Left kidney (tissue), 2 donors: ENCODE results near the gene LMBR1. TPM values are rescaled to one million over a fixed set of nuclear protein-coding genes. Genes with fewer than 3 reads are reported as not detected.
"Not testable (repeated sequence)": the region's sequence is repeated elsewhere in the genome, so short reads cannot be mapped to it uniquely, and the experiment has no call there.

Source experiments
- DNase-seq: peaks from one replicate; pipeline ENCODE4 v3.0.0-alpha.2; 2013
- polyA plus RNA-seq: library from polyadenylated mRNA; unstranded; fragments of 120-200 nt; gene quantifications from one replicate; pipeline ENCODE4 v1.2.1, GENCODE V29; 2013; ENCODE audit not compliant: insufficient read length

LMBR1 gene
- polyA plus RNA-seq, 1 donor: 49.8 TPM

DNA sequence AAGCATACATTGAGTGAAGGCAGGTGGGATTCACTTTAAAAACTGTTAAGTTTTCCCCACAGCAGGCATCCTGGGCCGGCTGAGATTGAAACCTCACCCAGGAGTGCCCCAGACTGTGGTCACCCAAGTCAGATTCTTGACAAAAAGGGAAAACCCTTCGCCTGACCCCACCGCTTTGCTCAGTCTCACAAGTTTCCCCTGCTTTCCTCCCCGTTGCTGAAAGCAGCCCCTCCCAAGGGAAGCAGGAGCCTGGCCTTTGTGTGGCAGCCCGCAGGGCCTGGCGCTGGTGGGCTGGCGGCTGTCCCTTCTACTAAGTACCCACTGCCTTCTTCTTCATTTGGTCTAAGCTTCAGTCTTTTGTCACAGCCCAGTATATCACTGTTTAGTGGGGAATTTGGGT, 236.4 kb downstream of the LMBR1 start:
- DNase-seq: no peak

DNA sequence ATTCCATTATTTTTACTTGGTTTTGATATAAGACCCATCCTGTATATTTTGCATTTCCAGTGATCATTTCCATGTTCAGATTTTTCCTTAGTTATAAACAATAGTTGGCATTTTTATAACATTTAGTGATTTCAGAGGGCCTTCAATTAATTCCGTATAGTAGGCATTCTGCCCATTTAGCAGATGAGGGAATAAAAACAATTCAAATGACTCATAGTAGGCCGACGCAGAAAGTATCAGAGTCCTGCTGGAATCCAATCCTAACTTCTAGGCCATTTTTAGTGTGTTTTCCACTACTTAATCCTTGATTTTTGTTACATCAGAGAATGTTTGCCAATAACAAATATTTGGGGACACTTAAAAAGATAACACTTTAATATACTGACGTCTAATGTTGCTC, 237.0 kb downstream of the LMBR1 start:
- DNase-seq: no peak

DNA sequence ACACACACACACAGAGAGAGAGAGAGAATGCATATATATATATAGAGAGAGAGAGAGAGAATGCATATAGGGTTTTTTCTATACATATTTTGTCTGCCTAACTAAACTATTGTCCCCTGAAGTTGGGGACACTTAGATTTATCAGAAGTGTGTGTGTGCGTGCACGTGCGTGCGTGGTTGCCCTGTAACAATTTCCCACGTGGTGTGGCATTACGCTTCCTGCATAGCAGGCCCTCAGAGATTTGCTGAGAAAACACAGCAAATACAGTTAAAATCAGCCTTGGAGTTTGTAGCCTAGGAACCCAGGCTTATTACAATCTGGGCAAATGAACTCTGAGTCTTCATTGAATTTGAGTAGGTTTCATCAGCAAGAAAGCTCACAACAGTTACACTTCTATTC, 237.7 kb downstream of the LMBR1 start:
- DNase-seq: no peak

DNA sequence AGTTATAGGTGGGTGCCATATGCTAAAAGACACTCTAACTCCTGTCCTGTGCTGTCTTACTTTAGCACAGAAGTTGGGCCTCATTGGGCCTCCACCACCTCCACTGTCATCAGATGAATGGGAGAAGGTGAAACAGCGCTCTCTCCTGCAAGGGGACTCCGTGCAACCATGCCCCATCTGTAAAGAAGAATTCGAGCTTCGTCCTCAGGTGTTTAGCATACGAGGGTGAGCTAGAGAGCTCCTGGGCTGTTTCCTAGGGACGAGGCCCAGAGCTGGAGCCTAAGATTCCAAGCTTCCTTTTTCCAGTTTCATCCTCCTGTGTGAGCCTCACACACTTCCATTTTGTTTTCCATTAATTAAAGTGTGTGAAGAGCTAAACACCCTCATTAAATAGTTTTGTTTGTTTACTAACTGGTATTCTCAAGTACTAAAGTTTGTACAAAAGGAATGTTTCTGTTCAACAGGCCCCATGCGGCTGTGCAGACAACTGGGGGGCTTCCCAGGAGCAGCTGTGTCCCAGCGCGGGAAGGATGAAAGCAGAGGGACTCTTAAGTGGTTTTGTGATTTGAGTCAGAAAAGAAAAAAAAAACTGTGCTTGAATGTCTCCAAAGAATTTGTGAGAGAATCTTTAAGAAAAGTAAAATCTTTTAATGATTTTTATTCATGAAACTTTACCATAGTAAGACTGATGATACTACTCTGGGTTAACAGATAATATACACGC, 238.3 kb downstream of the LMBR1 start:
- no peak for DNase-seq

DNA sequence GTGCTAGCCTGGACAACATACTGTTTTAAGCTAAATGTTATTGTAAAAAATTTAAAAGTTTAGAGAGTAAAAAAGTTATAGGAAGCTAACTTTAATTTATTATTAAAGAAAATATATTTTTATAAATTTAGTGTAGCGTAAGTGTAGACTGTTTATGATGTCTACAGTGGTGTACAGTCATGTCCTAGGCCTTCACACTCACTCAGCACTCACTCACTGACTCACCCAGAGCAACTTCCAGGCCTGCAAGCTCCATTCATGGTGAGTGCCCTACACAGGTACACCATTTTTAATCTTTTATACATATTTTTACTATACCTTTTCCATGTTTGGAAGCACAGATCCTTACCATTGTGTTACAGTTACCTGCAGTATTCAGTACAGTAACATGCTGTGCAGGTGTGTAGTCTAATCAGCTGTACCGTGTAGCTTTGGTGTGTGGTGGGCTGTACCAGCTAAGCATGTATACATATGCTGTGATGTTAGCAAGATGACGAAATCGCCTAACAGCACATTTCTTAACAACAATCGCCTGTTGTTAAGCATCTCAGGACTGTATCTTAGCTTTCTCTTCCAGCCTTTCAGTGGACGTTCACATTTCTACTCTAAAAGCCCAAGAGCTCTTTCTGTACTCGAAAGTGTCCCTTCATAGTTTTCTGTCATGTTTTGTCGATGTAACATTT, 240.0 kb downstream of the LMBR1 start:
- no peak for DNase-seq

DNA sequence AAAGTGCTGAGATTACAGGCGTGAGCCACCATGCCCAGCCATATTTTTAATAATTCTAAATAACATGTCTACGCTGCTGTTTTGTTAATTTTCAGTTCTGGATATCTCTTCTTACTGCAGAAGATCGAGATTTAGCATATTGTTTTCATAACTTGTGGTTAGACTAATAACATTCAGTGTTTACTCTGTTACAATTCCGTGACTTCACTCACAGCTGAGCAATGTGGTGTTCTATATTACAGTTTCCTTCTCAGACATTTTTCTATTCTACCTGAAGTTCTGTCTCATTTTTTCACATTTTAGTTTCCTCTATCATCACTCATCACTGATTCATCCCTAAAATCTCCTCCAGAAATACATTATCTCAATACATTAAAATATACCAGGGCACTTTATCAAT, 241.5 kb downstream of the LMBR1 start:
- no peak for DNase-seq

DNA sequence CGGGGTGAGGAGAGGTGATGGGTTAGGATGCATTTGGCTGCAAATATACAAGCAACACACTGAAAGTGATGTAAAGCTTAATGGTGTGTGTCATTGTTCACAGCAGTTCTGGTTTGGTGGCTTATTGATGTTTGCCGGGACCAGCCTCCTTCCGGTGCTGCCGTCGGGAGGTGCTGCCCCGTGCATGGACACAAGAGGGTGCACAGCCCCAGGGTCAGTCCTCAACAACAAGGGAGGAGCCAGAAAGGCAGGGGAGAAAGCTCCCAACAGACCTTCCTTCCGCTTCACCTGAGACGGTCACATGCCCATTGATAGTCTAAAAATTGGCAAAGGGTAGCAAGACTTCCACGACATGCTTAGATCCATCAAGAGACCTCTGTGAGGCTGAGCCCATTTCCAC, 242.9 kb downstream of the LMBR1 start:
- peak; percentile 33 for DNase-seq

DNA sequence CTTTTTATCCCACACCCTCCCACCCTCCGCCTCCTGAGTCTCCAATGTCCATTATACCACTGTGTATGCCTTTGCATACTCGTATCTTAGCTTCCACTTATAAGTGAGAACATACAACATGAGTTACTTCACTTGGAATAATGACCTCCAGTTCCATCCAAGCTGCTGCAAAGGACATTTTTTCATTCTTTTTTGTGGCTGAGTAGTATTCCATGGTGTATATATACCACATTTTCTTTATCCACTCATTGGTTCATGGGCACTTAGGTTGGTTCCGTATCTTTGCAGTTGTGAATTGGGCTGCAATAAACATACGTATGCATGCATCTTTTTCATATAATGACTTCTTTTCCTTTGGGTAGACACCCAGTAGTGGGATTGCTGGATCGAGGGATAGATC, 245.7 kb downstream of the LMBR1 start:
- not testable (repeated sequence) for DNase-seq

DNA sequence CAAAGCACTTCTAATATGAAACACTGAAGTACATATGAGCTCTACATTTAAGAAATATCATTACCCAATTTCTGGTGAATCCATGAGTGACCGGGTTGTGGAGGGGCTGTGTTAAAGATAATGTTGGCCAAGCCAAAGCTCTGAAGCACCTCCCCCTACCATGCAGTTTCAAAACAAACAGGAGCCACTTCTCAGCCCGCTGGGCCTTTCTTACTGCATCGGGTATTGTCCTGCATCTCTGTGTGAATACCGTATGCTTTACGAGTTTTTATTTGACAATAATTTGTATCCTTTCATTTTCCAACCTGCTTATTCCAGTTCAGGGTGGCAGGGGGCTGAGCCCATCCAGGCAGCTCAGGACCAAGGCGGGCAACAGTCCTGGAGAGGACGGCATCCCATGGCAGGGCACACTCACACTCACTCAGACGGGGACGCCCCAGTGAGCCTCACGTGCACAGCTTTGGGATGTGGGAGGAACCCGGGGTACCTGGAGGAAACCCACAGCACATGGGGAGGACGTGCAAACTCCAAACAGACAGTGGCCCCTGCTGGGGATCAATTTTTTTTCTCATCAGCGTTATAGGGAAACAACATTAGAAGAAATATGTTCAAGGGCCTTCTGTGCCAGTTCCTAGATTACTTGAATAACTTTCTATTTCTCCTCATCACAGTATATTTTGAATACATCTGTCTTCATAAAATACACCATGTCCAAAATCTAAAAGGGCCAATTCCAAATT, 250.5 kb downstream of the LMBR1 start:
- DNase-seq: no peak

DNA sequence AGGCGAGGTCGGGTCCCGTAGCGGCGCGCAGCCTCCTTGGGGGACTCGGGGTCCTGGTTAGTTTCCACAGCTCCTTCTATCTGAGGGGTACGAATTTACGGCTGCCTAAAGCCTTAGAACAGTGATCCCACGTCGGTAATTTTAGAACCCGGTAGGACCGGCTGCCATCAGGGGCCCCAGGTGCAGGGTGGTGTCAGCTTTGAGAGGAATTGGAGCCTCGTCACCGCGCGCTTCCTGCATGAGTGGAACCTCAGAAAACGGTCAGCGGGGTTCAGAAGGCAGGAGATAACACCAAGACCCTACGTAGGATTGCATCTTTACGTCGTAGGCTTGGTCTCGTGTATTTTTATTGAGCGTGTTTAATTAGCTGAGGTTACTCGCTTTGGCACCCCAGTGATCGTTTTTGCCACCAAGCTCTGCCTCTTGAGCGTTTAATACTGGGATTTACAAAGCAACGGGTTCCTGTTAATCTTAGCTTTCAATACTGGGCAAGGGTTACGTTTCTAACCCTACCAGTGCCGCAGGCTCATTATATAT, 252.0 kb downstream of the LMBR1 start:
- DNase-seq: no peak

DNA sequence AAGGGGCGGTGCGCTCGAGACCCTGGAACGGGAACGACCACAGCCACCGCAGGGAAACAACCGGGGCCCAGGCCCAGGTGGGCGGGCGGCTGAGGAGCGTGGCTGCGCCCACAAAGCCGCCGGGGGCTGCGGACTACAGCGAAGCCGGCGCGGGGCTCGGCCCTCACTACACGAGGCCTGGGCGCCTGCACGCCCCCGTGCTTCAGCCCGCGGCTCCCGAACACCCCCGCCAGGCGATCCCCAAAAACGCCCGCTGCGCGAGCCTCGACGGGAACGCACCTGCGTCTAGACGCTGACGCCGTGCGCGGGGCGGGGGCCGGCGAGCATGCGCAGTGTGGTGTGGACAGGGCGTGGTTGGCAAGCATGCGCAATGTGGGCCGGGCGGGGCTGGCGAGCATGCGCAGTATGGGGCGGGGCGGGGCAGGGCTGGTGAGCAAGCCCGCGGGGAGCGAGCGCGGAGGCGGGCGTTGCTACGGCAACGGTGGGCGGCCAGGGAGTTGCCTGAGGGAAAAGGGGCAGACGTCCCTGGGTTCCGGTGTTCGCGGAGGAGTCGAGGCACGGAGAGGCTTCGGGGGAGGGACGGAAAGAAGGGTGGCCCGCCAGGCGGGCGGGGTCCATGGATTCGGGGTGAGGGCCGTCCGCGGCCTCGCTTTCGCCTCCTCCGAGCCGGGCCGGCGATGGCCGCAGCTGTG, 252.6 kb downstream of the LMBR1 start, which contains the start of gene RNF32:
RNF32 (plus strand) TSS at position 518 of the 692 bp plus-strand sequence. CDS start 3,104 bp downstream, outside the sequence.
- peak; percentile 92 for DNase-seq

DNA sequence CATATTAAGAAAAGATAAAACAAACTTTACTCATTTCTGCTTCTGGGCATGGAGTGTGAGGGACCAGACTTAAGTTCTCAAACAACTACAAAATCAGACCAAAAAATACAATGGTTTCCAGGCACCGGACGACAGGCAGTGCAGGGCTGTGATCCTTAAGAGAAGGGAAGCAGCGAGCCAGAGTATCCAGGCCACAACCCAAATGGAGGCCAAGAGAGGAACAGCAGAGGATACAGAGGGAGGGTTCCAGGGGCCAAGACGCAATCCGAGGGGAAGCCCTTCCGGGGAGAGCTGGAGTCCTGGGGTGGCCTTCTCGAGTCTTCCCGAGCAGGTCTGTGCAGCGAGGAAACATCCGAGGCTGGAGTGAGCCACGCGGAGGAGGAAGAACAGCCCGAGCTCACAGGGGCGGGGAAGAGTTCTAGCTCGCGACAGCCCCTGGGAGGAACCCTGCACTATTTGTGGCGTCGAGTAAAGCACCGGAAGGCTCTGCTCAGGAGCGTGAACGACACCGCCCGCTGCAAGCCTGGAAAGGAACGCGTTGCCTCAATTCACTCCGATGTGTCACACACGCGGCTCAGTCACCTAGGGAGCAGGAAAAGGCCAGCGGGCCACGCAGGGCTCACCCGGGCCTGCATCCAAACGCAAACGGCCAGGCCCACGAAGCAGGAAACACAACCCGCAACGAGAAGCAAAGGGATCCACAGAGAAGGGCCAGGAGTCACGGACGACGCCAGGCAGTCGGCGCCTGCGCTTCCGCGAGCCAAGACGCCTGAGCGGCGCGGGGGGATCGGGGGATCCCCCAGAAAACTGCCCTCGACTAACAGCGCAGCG, 253.3 kb downstream of the LMBR1 start:
- no peak for DNase-seq

DNA sequence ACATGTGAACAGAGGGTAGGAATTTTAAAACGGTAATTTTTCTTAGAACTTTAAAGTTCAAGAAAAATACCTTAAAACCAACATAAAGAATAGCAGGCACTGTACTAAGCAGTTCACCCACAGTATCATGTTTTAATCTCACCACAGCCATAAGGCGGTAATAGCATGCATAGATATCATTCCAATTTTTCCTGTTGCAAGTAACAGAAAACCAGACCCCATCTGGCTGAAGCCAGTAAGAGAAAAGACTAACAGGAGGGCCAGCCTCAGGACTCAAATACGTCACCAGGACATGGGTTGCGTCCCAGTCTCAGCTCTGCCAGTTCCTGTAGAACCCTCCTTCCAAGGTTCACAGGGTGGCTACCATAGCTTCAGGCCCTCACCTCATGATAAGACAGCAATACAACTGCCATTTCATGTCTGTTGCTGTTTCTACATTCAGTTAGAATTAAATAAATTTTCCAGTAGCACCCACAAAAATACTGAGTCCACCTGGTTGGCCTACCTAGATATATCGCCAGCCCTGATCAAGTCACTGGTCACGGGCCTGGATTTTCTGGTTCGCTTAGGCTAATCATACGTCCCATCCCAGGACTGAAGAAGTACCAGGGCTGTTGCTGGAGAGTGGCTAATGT, 254.4 kb downstream of the LMBR1 start:
- DNase-seq: no peak

DNA sequence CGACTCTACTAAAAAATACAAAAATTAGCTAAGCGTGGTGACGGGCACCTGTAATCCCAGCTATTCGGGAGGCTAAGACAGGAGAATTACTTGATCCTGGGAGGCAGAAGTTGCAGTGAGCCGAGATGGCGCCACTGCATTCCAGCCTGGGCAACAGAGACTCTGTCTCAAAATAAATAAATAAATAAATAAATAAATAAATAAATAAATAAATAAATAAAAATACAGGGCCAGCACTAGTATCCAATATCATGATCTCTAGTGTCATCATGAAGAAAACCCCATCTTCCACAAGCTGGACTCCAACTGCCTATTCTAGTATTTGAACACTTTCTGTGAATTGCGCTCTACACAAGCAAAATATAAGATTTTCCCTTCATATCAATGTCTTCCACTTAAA, 255.9 kb downstream of the LMBR1 start:
- not testable (repeated sequence) for DNase-seq

DNA sequence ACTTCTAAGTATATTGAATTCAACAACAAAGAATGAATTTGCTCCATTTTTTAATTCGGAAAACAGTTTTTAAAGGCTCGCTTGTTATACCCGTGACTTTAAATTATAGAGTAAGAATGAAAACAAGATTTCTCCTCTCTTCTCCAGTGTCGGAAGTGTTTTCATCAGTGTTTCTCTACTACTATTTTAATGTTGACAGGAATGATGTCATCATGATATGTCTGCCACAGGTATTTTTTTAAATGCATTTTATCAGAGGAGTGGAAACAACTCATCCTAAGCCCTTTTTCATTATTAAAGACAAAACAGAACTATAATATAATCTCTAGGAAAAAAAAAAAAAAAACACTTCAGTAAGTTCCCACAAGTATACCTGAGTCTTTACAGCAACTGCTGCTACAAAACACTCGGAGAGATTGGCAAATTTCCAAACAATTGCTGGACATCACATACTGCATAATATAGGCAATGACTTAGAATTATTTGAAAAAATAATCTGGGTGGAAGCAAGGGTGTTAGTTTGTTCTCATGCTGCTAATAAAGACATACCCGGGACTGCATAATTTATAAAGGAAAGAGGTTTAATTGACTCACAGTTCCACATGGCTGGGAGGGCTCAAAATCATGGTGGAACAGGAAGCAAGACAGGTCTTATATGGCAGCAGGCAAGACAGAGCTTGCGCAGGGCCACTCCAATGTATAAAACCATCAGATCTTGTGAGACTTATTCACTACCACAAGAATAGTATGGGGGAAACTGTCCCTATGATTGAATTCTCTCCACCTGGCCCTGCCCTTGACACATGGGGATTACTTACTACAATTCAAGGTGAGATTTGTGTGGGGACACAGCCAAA, 257.2 kb downstream of the LMBR1 start:
- DNase-seq: no peak

DNA sequence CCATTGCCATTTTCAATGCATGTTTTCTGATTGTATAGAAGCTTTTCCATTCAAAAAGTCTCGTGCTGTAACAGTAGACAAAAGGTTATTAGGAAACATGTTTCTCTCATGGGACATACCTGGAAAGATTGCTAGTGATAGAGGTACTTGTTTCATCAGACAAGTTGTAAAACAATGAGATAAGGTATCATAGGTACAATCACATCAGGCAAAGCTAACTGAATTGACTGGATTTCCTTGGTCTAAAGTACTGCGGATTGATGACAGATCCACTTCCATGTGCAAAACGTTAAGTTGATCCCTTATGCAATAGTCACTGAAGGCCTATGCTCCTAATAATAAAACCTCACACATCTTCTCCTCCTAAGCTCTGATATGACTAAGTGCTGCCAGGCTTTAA, 258.9 kb downstream of the LMBR1 start:
- no peak for DNase-seq

DNA sequence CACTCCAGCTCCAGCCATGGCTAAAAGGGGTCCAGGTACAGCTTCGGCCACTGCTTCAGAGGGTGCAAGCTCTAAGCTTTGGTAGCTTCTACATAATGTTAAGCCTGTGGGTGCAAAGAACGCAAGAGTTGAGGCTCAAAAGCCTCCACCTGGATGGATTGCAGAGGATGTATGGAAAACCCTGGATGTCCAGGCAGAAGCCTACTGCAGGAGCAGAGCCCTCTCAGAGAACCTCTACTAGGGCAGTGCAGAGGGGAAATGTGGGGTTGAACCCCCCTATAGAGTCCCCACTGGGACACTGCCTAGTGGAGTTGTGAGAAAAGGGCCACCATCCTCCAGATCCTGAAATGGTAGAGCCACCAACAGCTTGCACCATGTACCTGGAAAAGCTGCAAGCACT, 263.1 kb downstream of the LMBR1 start:
- no peak for DNase-seq

DNA sequence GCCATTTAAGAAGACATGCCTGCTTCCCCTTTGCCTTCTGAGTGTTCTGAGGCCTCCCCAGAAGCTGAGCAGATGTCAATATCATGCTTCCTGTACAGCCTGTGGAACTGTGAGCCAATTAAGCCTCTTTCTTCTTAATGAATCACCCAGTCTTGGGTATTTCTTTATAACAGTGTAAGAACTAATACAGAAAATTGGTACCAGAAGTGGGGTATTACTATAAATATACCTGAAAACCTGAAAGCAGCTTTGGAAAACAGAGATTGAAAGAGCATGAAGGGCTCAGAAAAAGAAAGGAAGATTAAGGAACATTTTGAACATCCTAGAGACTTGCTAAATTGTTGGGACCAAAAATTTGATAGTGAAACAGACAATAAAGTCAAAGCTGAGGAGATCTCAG, 264.4 kb downstream of the LMBR1 start:
- no peak for DNase-seq
